ENCODE results near the gene ACKR1.

- TF ChIP-seq CTCF (IDR thresholded peaks at IDR 0.05; ENCODE audit: low read depth, low read length) (no peak), EZH2phosphoT487 (IDR thresholded peaks at IDR 0.05; ENCODE audit: low read depth) (no peak)
Observed at GRCh38 chr1:159203610-159204009, 1.1 kb upstream of the ACKR1 start.
